NB4 (cell line): Measurements from ENCODE around the gene FN1.

Source experiments
- MYC ChIP-seq: IDR thresholded peaks from 2 replicates; pipeline ENCODE4 v1.6.1; 2011; ENCODE audit warnings: low read depth, low read length
- POLR2A ChIP-seq: IDR thresholded peaks from 2 replicates; pipeline ENCODE4 v1.6.1; 2011; ENCODE audit warnings: mild to moderate bottlenecking; ENCODE audit not compliant: insufficient read length; ENCODE audit errors: extremely low read depth
- TF ChIP-seq, protein P1 (sequence below): IDR thresholded peaks from one replicate; pipeline ENCODE4 v1.5.1; 2012; ENCODE audit warnings: low read depth, low read length
- TF ChIP-seq, protein P2 (sequence below): IDR thresholded peaks from 2 replicates; pipeline ENCODE4 v1.6.1; 2011; ENCODE audit warnings: low read depth, low read length

DNA sequence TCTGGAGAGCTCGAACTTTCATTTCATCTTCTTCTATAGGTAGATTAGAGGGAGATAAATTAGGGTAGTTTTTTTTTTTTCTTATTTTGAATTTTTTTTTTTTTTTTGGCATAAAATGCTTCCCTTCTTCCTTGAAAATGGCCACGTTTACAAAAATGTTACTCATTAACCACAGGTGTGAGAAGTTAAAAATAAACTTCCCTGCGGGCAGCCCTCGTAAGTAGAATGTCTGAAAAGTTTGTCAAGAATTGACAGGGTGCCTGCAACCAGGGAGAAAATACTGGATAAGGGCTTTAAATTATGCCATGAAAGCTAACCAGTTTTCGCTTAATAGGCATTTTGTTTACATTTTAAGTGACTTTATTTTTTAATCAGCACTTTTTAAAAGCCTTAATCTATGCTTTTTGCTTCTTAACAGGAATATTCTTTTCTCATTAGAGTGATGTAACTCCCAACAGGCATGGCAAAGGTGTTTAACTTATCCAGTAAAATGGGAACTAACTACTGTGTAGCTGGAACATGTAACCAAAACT lies 4.2 kb upstream of the FN1 start:
- TF ChIP-seq, protein P1, sequence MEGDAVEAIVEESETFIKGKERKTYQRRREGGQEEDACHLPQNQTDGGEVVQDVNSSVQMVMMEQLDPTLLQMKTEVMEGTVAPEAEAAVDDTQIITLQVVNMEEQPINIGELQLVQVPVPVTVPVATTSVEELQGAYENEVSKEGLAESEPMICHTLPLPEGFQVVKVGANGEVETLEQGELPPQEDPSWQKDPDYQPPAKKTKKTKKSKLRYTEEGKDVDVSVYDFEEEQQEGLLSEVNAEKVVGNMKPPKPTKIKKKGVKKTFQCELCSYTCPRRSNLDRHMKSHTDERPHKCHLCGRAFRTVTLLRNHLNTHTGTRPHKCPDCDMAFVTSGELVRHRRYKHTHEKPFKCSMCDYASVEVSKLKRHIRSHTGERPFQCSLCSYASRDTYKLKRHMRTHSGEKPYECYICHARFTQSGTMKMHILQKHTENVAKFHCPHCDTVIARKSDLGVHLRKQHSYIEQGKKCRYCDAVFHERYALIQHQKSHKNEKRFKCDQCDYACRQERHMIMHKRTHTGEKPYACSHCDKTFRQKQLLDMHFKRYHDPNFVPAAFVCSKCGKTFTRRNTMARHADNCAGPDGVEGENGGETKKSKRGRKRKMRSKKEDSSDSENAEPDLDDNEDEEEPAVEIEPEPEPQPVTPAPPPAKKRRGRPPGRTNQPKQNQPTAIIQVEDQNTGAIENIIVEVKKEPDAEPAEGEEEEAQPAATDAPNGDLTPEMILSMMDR: no peak
- no peak for TF ChIP-seq POLR2A
- TF ChIP-seq, protein P2, sequence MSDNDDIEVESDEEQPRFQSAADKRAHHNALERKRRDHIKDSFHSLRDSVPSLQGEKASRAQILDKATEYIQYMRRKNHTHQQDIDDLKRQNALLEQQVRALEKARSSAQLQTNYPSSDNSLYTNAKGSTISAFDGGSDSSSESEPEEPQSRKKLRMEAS: no peak
- no peak for TF ChIP-seq MYC
